K562 (cell line): ENCODE results near the gene ABHD5. TPM values are rescaled to one million over a fixed set of nuclear protein-coding genes. Genes with fewer than 3 reads are reported as not detected.
"Not testable (repeated sequence)": the region's sequence is repeated elsewhere in the genome, so short reads cannot be mapped to it uniquely, and the experiment has no call there.

ENCODE experiments used
- ATAC-seq: fragments of 200-7000 bp; cut with Tn5 transposase; 3 replicates; pipeline ENCODE4 v1.9.1; 2020; ENCODE audit warnings: moderate library complexity
- BruUV-seq: library from RNA; stranded (reverse); fragments of 400-500 nt; replicated peaks from 2 replicates; lab custom pipeline; 2021; lab: Mats Ljungman, UMichigan
- CTCF ChIA-PET: fragments of 300-600 bp; formaldehyde crosslinking; extraction: SDS; loops from one replicate; lab custom pipeline; 2021; ENCODE audit warnings: low intra/inter-chr PET ratio; lab: Yijun Ruan, JAX
- POLR2A ChIA-PET: fragments of 300-600, 350-650 bp; sonication (Branson Sonifier 250); formaldehyde crosslinking; extraction: SDS; loops from one replicate; lab custom pipeline; 2021; ENCODE audit warnings: antibody characterized with exemption, inconsistent platforms; lab: Yijun Ruan, JAX
- DNase-seq, 4 experiments: peaks; one replicate each; pipeline versions ENCODE4 v3.0.0 to v3.0.0-alpha.2; 2011 to 2018; ENCODE audit warnings: low spot score in 3 of 4, mixed read lengths in 3 of 4; ENCODE audit errors: extremely low read depth in 1 of 4
- FAIRE-seq: peaks from 2 replicates; lab custom pipeline; 2011; peaks lifted over from hg19 to GRCh38; lab: Jason Lieb, UNC
- H2AFZ ChIP-seq: 2 replicates; pipeline ENCODE4 v1.6.0; 2011; ENCODE audit warnings: low read depth, low read length, control low read depth, inconsistent platforms
- H3K27ac ChIP-seq: fragments of 200-600 bp; 3 replicates; pipeline ENCODE4 v1.8.0; 2011; ENCODE audit warnings: low read depth, mild to moderate bottlenecking, control low read depth, inconsistent platforms, low read length, moderate library complexity, mixed read lengths; ENCODE audit errors: extremely low read depth
- H3K27me3 ChIP-seq, 2 experiments: fragments of 300-600 bp in 1 of 2; 2 replicates in 1 of 2; 3 replicates in 1 of 2; pipeline versions ENCODE4 v1.6.0 to v1.8.0; 2011; ENCODE audit warnings: inconsistent platforms in 2 of 2, low read length in 2 of 2, mild to moderate bottlenecking in 1 of 2, mixed read lengths in 1 of 2, moderate library complexity in 1 of 2; ENCODE audit not compliant: control insufficient read depth in 2 of 2, insufficient read depth in 2 of 2
- H3K36me3 ChIP-seq: fragments of 300-600 bp; 3 replicates; pipeline ENCODE4 v1.8.0; 2011; ENCODE audit warnings: mild to moderate bottlenecking, low read length, inconsistent platforms; ENCODE audit not compliant: control insufficient read depth, insufficient read depth
- H3K4me1 ChIP-seq, 2 experiments: fragments of 200-600 bp in 1 of 2; replicated peaks in 1 of 2; 2 replicates in 1 of 2; 3 replicates in 1 of 2; pipeline versions ENCODE4 v1.5.1 to v1.8.0; 2011; ENCODE audit warnings: inconsistent platforms in 2 of 2, low read length in 2 of 2, mild to moderate bottlenecking in 1 of 2, mixed read lengths in 1 of 2, moderate library complexity in 1 of 2; ENCODE audit not compliant: control insufficient read depth in 2 of 2, insufficient read depth in 2 of 2
- H3K4me2 ChIP-seq: 2 replicates; pipeline ENCODE4 v1.6.1; 2011; ENCODE audit warnings: low read length, control low read depth, inconsistent platforms, mixed read lengths; ENCODE audit not compliant: insufficient read depth
- H3K4me3 ChIP-seq: fragments of 200-600 bp; sonication (generic), shearing (Covaris generic); 2 replicates; pipeline ENCODE4 v1.5.1; 2016; ENCODE audit warnings: control low read depth, inconsistent platforms
- H3K79me2 ChIP-seq: fragments of 200-600 bp; 3 replicates; pipeline ENCODE4 v1.8.0; 2011; ENCODE audit warnings: low read length, inconsistent platforms; ENCODE audit not compliant: control insufficient read depth, insufficient read depth
- H3K9ac ChIP-seq, 2 experiments: 2 replicates each; pipeline versions ENCODE4 v1.6.0 to v1.6.1; 2011; ENCODE audit warnings: low read depth in 2 of 2, low read length in 2 of 2, control low read depth in 1 of 2, inconsistent platforms in 1 of 2, mild to moderate bottlenecking in 1 of 2, mixed read lengths in 1 of 2; ENCODE audit not compliant: insufficient read depth in 1 of 2
- H3K9me1 ChIP-seq: one replicate; pipeline ENCODE4 v1.6.0; 2011; ENCODE audit warnings: inconsistent platforms, mild to moderate bottlenecking, low read length, moderate library complexity; ENCODE audit not compliant: control insufficient read depth, insufficient read depth
- H3K9me3 ChIP-seq: replicated peaks from 2 replicates; pipeline ENCODE4 v1.5.1; 2011; ENCODE audit warnings: low read depth, low read length, inconsistent platforms; ENCODE audit not compliant: control insufficient read depth, insufficient read depth
- H4K20me1 ChIP-seq: replicated peaks from 2 replicates; pipeline ENCODE4 v1.6.1; 2011; ENCODE audit warnings: low read length, inconsistent platforms, mixed read lengths; ENCODE audit not compliant: control insufficient read depth, insufficient read depth
- ADNP ChIP-seq: fragments of 200-800 bp; sonication (Bioruptor generic); IDR thresholded peaks from 2 replicates; pipeline ENCODE4 v1.6.1; 2016; ENCODE audit warnings: missing genetic modification characterization, missing compliant biosample characterization
- CBFA2T2 ChIP-seq: fragments of 450-650 bp; conservative IDR thresholded peaks from 2 replicates; pipeline ENCODE4 v1.6.1; 2017; ENCODE audit warnings: mild to moderate bottlenecking
- CCNT2 ChIP-seq: IDR thresholded peaks from 2 replicates; pipeline ENCODE4 v1.6.1; 2011; ENCODE audit warnings: borderline replicate concordance, low read depth, mild to moderate bottlenecking, moderate library complexity, mixed read lengths, low read length; ENCODE audit not compliant: insufficient read length; ENCODE audit errors: extremely low read depth
- CEBPG ChIP-seq, 3 experiments: fragments of 200-800 bp in 1 of 3; sonication (Bioruptor generic) in 1 of 3; sonication (generic) in 1 of 3; formaldehyde crosslinking in 1 of 3; IDR thresholded peaks in 2 of 3; conservative IDR thresholded peaks in 1 of 3; 2 replicates each; pipeline versions ENCODE4 v1.6.1 to v1.8.0; 2016 to 2022; ENCODE audit warnings: missing compliant biosample characterization in 2 of 3, missing genetic modification characterization in 2 of 3, mild to moderate bottlenecking in 1 of 3, missing genetic modification reagents in 1 of 3
- DACH1 ChIP-seq: fragments of 450-650 bp; IDR thresholded peaks from 2 replicates; pipeline ENCODE4 v1.6.1; 2018; ENCODE audit not compliant: partially characterized antibody
- EP300 ChIP-seq: IDR thresholded peaks from 2 replicates; pipeline ENCODE4 v1.6.1; 2012; ENCODE audit warnings: low read length, improper control_type of control experiment
- EP400 ChIP-seq: fragments of 450-650 bp; IDR thresholded peaks from 2 replicates; pipeline ENCODE4 v1.6.1; 2017; ENCODE audit warnings: antibody characterized with exemption, mild to moderate bottlenecking, moderate library complexity
- FOXM1 ChIP-seq, 2 experiments: fragments of 450-650 bp in 1 of 2; sonication (generic) in 1 of 2; formaldehyde crosslinking in 1 of 2; IDR thresholded peaks; 2 replicates each; pipeline versions ENCODE4 v1.6.1 to v1.9.0; 2017 to 2022; ENCODE audit warnings: low read depth in 2 of 2, mild to moderate bottlenecking in 2 of 2, missing genetic modification reagents in 1 of 2, moderate library complexity in 1 of 2
- KAT7 ChIP-seq: sonication (generic); formaldehyde crosslinking; IDR thresholded peaks from 2 replicates; pipeline ENCODE4 v1.8.0; 2022; ENCODE audit warnings: missing genetic modification reagents, mild to moderate bottlenecking, borderline replicate concordance
- KDM1A ChIP-seq, 2 experiments: fragments of 450-650 bp; IDR thresholded peaks; 2 replicates each; pipeline ENCODE4 v1.6.1; 2016; ENCODE audit warnings: mild to moderate bottlenecking in 2 of 2
- LCOR ChIP-seq: sonication (generic); formaldehyde crosslinking; IDR thresholded peaks from 2 replicates; pipeline ENCODE4 v1.8.0; 2022; ENCODE audit warnings: mild to moderate bottlenecking, missing genetic modification reagents
- MBD2 ChIP-seq: sonication (generic); IDR thresholded peaks from 2 replicates; pipeline ENCODE4 v1.6.1; 2016; ENCODE audit warnings: low read depth, borderline replicate concordance
- NR2C1 ChIP-seq, 2 experiments: fragments of 450-650 bp; IDR thresholded peaks; 2 replicates each; pipeline ENCODE4 v1.6.1; 2017; ENCODE audit warnings: mild to moderate bottlenecking in 2 of 2, antibody characterized with exemption in 1 of 2, inconsistent platforms in 1 of 2, missing compliant biosample characterization in 1 of 2, missing genetic modification characterization in 1 of 2
- NR4A1 ChIP-seq, 2 experiments: fragments of 250-450 bp in 1 of 2; fragments of 450-650 bp in 1 of 2; sonication (Bioruptor Pico) in 1 of 2; IDR thresholded peaks; 2 replicates each; pipeline versions ENCODE4 v1.4.0 to v1.6.1; 2016 to 2020; ENCODE audit warnings: mild to moderate bottlenecking in 2 of 2, missing compliant biosample characterization in 1 of 2, missing genetic modification characterization in 1 of 2, moderate library complexity in 1 of 2
- PML ChIP-seq: IDR thresholded peaks from 2 replicates; pipeline ENCODE4 v1.6.1; 2012; ENCODE audit warnings: low read length, inconsistent platforms
- SMAD4 ChIP-seq: fragments of 250-450 bp; sonication (Bioruptor Pico); conservative IDR thresholded peaks from 2 replicates; pipeline ENCODE4 v1.8.0; 2021; ENCODE audit warnings: inconsistent platforms, mild to moderate bottlenecking, moderate library complexity
- SMARCA4 ChIP-seq: fragments of 450-650 bp; IDR thresholded peaks from 2 replicates; pipeline ENCODE4 v1.6.1; 2016
- SMARCC2 ChIP-seq: fragments of 450-650 bp; IDR thresholded peaks from 2 replicates; pipeline ENCODE4 v1.6.1; 2017; ENCODE audit warnings: antibody characterized with exemption, moderate library complexity, mild to moderate bottlenecking, low read depth
- TEAD4 ChIP-seq, 2 experiments: sonication (generic) in 1 of 2; formaldehyde crosslinking in 1 of 2; IDR thresholded peaks; 2 replicates each; pipeline versions ENCODE4 v1.6.1 to v1.8.0; 2012 to 2022; ENCODE audit warnings: borderline replicate concordance in 1 of 2, inconsistent platforms in 1 of 2, low read length in 1 of 2, mild to moderate bottlenecking in 1 of 2, missing genetic modification reagents in 1 of 2
- ZNF639 ChIP-seq, 2 experiments: fragments of 200-800 bp in 1 of 2; sonication (Bioruptor generic) in 1 of 2; sonication (generic) in 1 of 2; formaldehyde crosslinking in 1 of 2; IDR thresholded peaks in 1 of 2; conservative IDR thresholded peaks in 1 of 2; 2 replicates each; pipeline versions ENCODE4 v1.5.0 to v1.6.1; 2016 to 2020; ENCODE audit warnings: missing compliant biosample characterization in 1 of 2, missing genetic modification characterization in 1 of 2, missing genetic modification reagents in 1 of 2
- WGBS: fragments of 100-300 bp; shearing (Covaris generic); methylation state at CpG from one replicate; pipeline ENCODE4 v1.1.6; 2016; ENCODE audit warnings: low coverage, mixed read lengths; ENCODE audit not compliant: insufficient coverage; ENCODE audit errors: missing lambda C conversion rate; 5-methylcytosine and 5-hydroxymethylcytosine counted together
- in situ Hi-C: fragments of 300-500 bp; cut with MboI; formaldehyde crosslinking; loops from 4 replicates; pipeline ENCODE4 v1.15.0; 2018; ENCODE audit warnings: inconsistent platforms, mixed read lengths
- intact Hi-C: fragments of 100-400 bp; cut with micrococcal nuclease; formaldehyde crosslinking; loops from 2 replicates; pipeline ENCODE4 v1.14.2; 2022
- polyA plus RNA-seq, 8 experiments: library from polyadenylated mRNA; depleted of rRNA in 4 of 8; stranded (reverse) in 5 of 8; unstranded in 3 of 8; fragments of >200 nt; fragmentation: Nextera tagmentation in 2 of 8; fragmentation: Illumina TruSeq in 1 of 8; extraction: Ambion mirVana in 2 of 8; extraction: Trizol in 1 of 8; gene quantifications; 2 replicates each; pipeline versions ENCODE4 v1.2.1 to v1.2.3, GENCODE V29; 2011 to 2014; ENCODE audit warnings: inconsistent platforms in 1 of 8, missing spikeins in 1 of 8
- total RNA-seq, 7 experiments: library from RNA; depleted of rRNA in 6 of 7; stranded (reverse); fragments of >200 nt in 6 of 7; fragmentation: Illumina TruSeq in 2 of 7; extraction: Trizol in 2 of 7; gene quantifications; 2 replicates each; pipeline versions ENCODE4 v1.2.1 to v1.2.3, GENCODE V29; 2011 to 2021; ENCODE audit warnings: low replicate concordance in 1 of 7

ABHD5 gene
- total and polyA plus RNA-seq, 9 of the 15 experiments (the other 6 are each of a cell fraction or from before 2014, with no cell fraction given), result 27.8 to 61.7 (median 39.9) TPM

- CTCF ChIA-PET; BruUV-seq; H3K36me3 ChIP-seq; H3K4me3 ChIP-seq; H3K9me1 ChIP-seq; in situ Hi-C loops; H4K20me1 ChIP-seq; H3K27me3 ChIP-seq; TF ChIP-seq NR4A1 (CRISPR knock-in tag; IDR thresholded peaks at IDR 0.05); TEAD4 (CRISPR knock-in tag; IDR thresholded peaks at IDR 0.05; ENCODE audit: borderline replicate concordance); FOXM1 (CRISPR knock-in tag; IDR thresholded peaks at IDR 0.05; ENCODE audit: low read depth): not testable (repeated sequence)
- H3K4me2 ChIP-seq, result peak overlapping the region; percentile 54
- POLR2A ChIA-PET, result interaction anchor here (6.6 kb wide), 1 partner anchor 11 kb away, joined by 32 read pairs; the partner anchor contains the start of gene ABHD5
- intact Hi-C loops, result loop anchor here (1.0 kb wide), 1 partner anchor 8 kb away; no protein-coding TSS in a partner anchor
- ATAC-seq (peak; percentile 80), FAIRE-seq (peak; percentile 80), DNase-seq (peak; percentile 67 to 94 (median 77))
- peaks cover 13% of the 10 kb centered on the region for H3K9me3 ChIP-seq
- WGBS, result 3% methylated on average over 8 of the region's 8 CpGs
- peak overlapping the region in 1 of 2 experiments; percentile 50; a peak in 2 of 4 replicates for H3K9ac ChIP-seq
- H3K79me2 ChIP-seq, result peaks cover 33% of the 10 kb centered on the region
- H2AFZ ChIP-seq, result peak overlapping the region; percentile 23
- H3K27ac ChIP-seq, result peak overlapping the region; percentile 84
- H3K4me1 ChIP-seq, result peaks cover 9 to 46% of the 10 kb centered on the region in 2 experiments
- TF ChIP-seq SMAD4 (CRISPR knock-in tag) (peak; percentile 98), KAT7 (peak; percentile 88; the same call in 1 of the 2 replicates), PML (peak; percentile 97), EP300 (peak; percentile 98), NR2C1 (IDR thresholded peaks at IDR 0.05) (peak; percentile 93), NR2C1 (tag; IDR thresholded peaks at IDR 0.05) (peak; percentile 96), KDM1A (IDR thresholded peaks at IDR 0.05) (peak; percentile 95 to 96), NR4A1 (tag; IDR thresholded peaks at IDR 0.05) (peak; percentile 87), EP400 (peak; percentile 69; the same call in 1 of the 2 replicates), MBD2 (peak; percentile 85), DACH1 (peak; percentile 44), CCNT2 (peak; percentile 59), TEAD4 (IDR thresholded peaks at IDR 0.05; ENCODE audit: low read length) (peak; percentile 97), ADNP (tag) (peak; percentile 77), SMARCC2 (peak; percentile 97), FOXM1 (IDR thresholded peaks at IDR 0.05; ENCODE audit: low read depth) (peak; percentile 96), LCOR (0 out of 2 replicates have a peak, but pooled peaks have one; percentile 56), CBFA2T2 (peak; percentile 98), CEBPG (CRISPR knock-in tag; IDR thresholded peaks at IDR 0.05) (peak; percentile 81), CEBPG (tag; conservative IDR thresholded peaks at IDR 0.05 in 1 of 2, IDR thresholded peaks at IDR 0.05 in 1 of 2) (peak; percentile 39 to 73; a peak in 3 of 4 replicates), SMARCA4 (peak; percentile 99), ZNF639 (CRISPR knock-in tag; conservative IDR thresholded peaks at IDR 0.05 in 1 of 2, IDR thresholded peaks at IDR 0.05 in 1 of 2) (peak in 1 of 2 experiments; percentile 72; a peak in 1 of 4 replicates)
These were observed 12.4 kb upstream of the ABHD5 start for GRCh38 chr3:43678375-43678774.
